SHP77 treated with DMSO at 0.1 percent for 48 hours (cell line): ENCODE data around the gene HIGD1A.

Experiments
- DNase-seq: peaks from one replicate; lab custom pipeline; 2025; lab: John Stamatoyannopoulos, UW

Gene HIGD1A

GRCh38 chr3:42753757-42754156 lies 50.5 kb downstream of the HIGD1A start:
- no peak for DNase-seq

GRCh38 chr3:42752961-42753360 lies 51.3 kb downstream of the HIGD1A start:
- no peak for DNase-seq

GRCh38 chr3:42752441-42752840 lies 51.8 kb downstream of the HIGD1A start:
- DNase-seq: no peak

DNA sequence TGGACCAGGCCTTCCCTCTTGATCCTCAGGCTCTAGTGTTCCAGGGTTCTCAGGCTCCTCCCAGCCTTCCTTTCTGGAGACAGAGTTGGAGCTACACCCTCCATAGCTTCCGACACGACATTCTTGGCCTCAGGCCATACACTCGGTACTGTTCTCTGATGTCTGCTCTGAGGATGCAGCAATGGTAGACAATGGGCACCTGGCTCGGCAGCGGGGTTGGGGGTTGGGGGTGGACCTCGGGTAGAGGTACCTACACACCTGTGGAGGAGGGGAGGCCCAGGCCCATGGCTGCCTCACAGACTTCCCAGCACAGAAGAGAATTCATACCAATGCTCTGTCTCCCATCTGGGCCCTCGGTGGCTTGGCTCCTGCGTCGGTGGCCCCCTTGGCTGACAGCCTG lies 52.7 kb downstream of the HIGD1A start:
- no peak for DNase-seq

DNA sequence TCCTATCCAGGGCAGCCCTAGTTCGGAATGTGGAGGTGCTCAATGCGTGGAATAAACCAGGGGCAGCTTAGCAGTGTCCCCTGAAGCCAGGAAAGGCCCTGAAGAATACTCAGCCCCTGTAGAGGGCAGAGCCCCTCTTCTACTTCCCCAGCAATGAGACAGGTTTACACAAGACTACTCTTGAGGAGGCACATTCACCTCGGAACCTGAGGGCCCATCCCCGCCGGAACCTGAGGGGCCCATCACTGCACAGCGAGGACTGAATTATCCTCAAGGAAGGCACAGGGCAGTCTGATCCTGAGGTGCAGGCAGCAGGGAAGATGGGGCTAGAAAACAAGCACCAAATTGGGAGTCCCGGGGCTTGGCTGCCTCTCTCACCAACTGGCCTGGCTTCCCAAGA lies 53.5 kb downstream of the HIGD1A start:
- no peak for DNase-seq

DNA sequence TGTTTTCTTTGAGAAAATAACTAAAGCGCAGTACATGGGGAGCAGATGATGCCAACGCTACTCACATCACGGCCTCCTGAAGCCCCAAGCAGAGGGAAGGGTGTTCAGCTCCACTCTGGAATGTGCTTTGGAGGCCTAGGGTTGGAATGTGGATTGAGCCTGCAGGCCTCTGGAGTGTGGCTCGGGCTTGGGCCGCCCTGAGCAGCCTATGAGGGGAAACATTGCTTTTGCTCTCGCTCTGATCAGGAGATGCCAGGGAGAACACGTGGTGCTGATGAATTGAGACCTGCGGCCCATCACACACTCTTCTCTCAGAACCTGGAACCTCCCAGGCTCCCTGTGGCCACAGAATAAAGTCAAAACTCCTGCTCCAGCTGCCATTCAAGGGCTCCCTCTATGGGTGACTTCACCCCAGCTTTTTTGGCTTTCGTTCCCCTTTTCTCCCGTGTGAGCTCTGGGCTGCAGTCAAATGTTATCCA lies 54.5 kb downstream of the HIGD1A start:
- DNase-seq: no peak

GRCh38 chr3:42749025-42749752 lies 55.1 kb downstream of the HIGD1A start:
- DNase-seq: no peak

GRCh38 chr3:42747581-42747980 lies 56.7 kb downstream of the HIGD1A start:
- no peak for DNase-seq

DNA sequence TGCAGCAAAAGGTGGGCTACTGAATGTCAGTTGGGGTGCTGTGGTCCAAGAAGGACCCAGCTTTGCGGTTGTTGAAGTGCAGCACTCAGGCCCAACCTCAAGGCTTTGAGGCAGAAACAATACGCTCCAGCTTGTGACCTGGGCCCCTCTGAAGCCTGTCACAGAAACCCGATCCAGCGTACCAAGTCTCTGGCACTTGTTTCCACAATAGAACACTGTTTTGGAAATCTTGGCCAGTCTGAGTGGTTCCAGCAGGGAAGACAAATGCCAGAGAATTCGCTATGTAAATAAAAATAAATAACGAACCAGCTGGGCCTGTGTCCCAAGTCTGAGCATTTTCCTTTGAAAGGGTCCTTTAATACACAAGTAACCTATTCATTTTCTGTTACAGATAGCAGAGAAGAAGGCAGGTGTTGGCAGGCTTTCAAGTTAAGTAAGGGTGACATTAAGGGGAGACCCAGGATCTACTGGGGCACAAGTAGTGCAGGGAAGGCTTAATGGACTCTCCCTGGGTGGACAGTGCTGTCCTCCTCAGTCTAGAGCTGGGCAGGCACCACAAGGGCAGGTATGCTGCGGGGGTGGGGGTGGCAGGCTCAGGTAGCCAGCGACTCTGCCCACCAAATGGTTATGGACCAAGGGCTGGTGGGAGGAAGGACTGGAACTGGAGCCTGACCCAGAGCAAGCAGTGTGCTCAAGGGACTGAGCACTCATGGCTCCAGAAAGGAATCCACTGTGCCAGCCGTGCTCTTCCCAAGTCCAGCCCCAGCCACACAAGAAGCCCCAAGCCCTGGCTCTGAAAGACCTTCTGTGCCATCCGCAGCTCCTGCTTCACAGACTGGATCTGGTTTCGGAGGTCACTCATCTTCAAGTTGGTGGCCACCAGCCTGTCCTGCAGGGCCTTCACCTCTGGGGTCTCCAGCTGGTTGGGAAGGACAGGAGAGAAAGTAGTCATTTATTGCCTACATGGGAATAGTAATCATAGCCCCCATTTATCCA lies 57.5 kb downstream of the HIGD1A start:
- DNase-seq: no peak

GRCh38 chr3:42745776-42746454 lies 58.4 kb downstream of the HIGD1A start:
- DNase-seq: no peak

- no peak for DNase-seq
Measured at GRCh38 chr3:42745291-42745745, 59.0 kb downstream of the HIGD1A start.

DNA sequence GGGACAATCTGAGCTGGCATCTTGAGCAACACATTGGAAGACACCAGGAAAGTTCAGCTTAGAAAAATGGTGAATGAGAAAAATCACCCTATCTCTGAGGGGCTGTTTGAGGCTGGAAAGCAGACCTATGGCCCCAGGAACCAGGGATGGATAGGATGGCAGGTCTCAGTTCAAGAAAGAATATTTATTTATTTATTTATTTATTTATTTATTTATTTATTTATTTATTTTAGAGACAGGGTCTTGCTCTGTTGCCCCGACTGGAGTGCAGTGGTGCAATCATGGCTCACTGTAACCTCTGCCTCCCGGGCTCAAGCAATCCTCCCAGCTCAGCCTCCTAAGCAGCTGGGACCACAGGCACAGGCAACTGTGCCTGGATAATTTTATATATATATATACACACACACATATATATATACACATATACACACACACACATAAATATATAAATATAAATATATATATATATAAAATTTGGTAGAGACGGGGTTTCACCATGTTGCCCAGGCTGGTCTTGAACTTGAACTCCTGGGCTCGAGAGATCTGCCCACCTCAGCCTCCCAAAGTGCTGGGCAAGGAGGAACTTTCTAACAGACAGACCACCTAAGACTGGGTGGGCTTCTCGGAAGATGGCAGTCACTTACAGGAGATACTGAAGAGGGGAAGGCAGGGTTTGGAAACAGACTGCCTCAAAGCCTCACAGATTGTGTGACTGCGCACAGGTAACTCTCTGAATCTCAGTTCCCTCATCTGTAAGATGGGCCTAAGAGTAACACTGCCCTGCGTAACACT lies 60.9 kb downstream of the HIGD1A start:
- DNase-seq: no peak

DNA sequence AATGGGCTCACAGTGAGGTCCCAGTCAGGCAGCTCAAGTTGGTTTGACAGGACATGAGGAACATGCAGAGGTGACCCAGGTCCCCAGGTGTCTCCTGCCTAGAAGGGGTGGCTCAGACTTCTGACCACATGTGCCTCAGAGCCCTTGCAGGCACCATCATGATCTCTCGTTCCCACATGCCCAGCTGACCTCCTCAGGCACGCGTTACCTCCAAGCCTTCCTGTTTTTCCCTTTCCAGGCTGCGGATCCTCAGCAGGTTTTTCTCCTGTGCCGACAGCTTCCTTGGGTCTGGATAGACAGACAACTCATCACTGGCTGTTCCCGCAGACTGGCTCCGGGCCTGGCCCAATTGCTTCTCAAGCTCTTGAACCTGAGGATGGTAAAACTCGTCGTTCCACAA lies 61.6 kb downstream of the HIGD1A start:
- DNase-seq: no peak

GRCh38 chr3:42742259-42742658 lies 62.0 kb downstream of the HIGD1A start:
- DNase-seq: no peak

DNA sequence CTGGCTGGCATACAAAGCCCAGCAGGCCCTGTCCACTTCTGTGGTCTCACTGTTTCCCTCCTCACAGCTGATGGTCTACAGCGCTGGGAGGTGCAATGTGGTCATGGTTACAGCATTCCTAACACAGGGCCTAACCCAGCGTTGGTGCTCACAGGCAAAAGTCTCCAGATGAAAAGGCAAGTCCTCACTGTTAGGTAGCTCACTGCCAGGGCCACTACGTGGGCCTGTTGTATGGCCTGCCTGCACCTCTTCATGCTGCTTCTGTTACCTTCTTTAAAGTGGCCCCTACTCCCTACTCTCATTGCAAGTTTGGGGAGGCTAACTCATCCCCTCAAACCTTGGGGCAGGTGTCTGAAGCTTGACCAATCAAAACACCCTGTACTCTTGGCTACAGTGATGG lies 62.5 kb downstream of the HIGD1A start:
- DNase-seq: no peak

- DNase-seq: no peak
Measured at GRCh38 chr3:42739401-42740158, 64.7 kb downstream of the HIGD1A start.

GRCh38 chr3:42736531-42736930 lies 67.8 kb downstream of the HIGD1A start:
- no peak for DNase-seq

DNA sequence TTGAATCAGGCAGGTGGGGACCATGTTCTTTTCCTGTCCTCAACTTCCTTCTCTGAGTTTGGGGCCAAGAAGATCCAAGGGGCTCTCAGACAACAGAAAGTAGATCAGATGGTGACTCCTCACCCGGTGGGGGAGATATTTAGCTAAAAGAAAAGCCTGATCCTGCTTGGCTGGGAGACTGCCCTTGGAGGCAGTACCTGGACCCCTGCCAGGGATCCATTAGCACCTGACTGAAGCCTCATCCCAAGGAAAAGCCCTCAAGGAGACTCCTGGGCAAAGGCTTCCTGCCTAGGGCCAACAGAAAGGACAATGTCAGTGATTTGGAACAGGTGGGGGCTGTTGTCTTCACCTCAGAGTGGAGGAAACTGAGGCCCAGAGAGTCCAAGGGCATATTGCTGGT lies 68.2 kb downstream of the HIGD1A start:
- no peak for DNase-seq

DNA sequence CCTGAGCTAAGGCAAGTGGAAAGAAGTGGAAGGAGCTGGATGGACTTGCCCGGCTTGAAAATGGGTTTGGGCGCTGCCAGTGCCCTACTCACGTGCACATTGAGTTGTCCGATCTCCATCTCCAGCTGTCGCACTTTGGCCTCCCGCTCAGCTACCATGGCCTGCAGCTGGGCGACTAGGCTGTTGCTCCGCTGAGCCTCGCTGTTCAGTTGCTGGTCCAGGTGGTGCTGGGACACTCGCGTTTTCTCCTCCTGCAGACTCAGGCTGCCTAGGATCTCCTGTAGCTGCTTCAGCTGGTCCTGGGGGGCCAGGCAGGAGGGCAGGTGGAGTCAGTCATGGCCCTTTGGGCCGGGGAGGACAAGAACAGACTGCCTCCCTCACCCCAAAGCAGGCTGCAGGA lies 68.7 kb downstream of the HIGD1A start:
- DNase-seq: no peak

DNA sequence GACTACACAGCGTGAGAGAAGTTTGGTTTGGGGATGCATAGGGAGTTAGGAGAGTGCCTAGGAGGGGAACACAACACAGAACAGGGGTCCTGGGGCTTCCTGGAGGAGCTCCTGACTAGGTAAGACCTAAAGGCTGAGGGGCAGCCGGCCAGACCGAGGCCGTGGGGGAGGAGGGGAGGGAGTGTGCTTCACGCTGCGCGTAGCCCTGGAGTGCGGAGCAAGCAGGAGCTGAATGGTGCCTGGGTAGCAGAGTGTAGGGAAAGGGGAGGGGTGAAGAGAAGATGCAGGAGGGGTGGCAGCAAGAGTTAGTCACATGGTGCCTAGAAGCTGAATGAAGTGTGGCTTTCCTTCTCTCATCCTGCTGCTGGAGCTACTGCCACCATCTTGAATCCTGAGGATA lies 69.3 kb downstream of the HIGD1A start:
- DNase-seq: no peak
